HG02885 (cell line): ENCODE data around the gene MED12.

Source experiments
- ATAC-seq: cut with Tn5 transposase; IDR thresholded peaks from one replicate; pipeline ENCODE4 v1.9.1; 2021; ENCODE audit warnings: mild to moderate bottlenecking; ENCODE audit not compliant: unreplicated experiment, poor library complexity

MED12 gene

DNA sequence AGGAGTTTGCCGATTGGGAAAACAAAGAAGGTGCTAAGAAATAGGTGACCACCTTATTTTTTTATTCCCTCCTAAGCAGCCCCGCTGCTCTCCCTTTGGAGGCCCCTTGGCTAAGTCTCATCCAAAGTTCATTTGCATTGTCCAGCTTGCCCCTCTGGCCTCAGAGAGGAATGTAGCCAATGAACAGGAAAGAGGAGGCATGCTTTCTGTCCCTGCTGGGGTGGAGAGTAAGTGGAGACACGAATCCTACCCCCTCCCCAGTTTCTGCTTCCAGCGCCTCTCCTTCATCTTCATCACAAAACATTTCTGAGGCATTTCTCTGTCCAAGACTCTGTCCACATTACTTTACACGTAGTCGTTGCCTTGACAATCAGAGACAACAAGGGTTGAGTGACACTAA lies 64.9 kb downstream of the MED12 start:
- no peak for ATAC-seq

DNA sequence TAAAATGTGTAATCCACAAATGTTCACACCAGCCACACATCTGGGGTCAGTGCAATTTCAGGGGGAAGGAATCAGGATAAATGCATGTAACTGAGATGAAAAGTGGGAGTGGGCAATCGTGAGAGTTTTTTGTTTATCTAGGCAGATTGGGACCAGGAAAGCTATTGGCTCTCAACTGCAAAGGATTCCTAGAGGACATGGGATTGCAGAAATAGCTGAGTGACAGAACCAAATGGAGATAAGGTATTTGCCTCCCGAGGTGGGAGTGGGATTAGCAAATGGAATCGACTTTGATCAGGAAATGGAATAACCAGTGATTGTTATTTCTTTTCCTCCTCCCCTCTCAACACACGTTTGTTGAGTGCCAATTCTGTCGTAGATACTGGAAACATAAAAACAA lies 65.7 kb downstream of the MED12 start:
- ATAC-seq = no peak

DNA sequence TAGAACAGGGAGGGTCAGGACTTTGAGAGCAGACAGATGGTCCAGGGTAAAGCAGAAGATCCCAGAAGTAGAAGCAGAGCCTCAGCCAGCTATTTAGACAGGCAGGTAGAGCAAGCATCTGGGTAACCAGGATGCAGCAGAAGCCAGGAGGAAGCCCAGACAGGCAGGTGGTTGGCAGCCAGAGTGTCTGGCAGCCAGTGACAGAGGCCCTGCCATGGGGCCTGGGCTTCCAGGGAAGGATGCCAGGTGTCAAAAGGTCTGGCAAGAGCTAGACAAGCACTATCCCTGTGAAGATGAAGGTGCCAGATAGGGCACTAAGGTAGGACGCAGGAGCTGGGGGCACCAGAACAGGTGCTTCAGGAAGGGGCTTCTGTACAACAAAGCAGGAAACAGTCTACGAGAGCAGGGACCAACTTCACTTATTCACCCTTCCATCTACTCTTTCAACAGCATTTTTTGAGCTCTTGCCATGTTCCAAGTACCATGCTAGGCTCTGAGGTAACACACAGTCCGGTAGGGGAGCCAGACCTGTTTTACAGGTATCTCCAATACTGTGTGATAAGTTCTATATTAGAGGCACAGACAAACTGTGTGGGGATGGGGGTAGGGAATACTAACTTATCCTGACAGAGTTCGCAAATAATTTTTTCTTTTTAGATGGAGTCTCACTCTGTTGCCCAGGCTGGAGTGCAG lies 66.6 kb downstream of the MED12 start:
- no peak for ATAC-seq

DNA sequence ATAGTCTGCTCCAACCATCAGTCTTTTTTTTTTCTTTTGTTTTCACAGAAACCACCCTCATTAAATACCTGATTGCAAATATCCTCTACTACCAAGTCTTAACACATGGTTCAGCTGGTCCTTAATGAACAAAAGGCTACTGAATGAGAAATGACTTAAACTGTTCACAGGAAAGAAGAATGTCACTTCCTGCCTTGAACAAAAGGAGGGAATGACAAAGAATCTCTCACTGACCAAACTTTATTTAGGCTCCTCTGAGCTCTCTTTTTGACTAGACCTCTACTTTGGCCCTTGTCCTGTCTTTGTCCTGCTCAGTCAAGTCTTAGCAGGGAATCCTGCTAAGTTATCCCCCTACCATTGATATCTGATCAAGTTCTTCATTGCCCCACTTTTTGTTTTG lies 72.9 kb downstream of the MED12 start:
- ATAC-seq = no peak
